ENCODE results near the gene NEDD9.

GRCh38 chr6:11206576-11206975 is 25.9 kb downstream of the NEDD9 start:
- TF ChIP-seq, protein P1, sequence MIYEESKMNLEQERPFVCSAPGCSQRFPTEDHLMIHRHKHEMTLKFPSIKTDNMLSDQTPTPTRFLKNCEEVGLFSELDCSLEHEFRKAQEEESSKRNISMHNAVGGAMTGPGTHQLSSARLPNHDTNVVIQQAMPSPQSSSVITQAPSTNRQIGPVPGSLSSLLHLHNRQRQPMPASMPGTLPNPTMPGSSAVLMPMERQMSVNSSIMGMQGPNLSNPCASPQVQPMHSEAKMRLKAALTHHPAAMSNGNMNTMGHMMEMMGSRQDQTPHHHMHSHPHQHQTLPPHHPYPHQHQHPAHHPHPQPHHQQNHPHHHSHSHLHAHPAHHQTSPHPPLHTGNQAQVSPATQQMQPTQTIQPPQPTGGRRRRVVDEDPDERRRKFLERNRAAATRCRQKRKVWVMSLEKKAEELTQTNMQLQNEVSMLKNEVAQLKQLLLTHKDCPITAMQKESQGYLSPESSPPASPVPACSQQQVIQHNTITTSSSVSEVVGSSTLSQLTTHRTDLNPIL (CRISPR knock-in tag; IDR thresholded peaks at IDR 0.05; ENCODE audit: low read depth) = no peak
- TF ChIP-seq PATZ1 (CRISPR knock-in tag; IDR thresholded peaks at IDR 0.05; ENCODE audit: borderline replicate concordance) (no peak), ZC3H10 (CRISPR knock-in tag; IDR thresholded peaks at IDR 0.05) (no peak), RARB (CRISPR knock-in tag; IDR thresholded peaks at IDR 0.05) (no peak)

All from SK-N-SH treated with all-trans-retinoic acid at 6 μM for 48 hours (cell line).